Tibial nerve (tissue), 4 donors: ENCODE results near the gene CDH6.

Experiments
- CTCF ChIP-seq, 5 experiments: fragments of 200-600 bp in 3 of 5; fragments of 450-650 bp in 2 of 5; sonication (generic) in 3 of 5; IDR thresholded peaks; one replicate each; pipeline ENCODE4 v1.5.1; 2016 to 2019; ENCODE audit warnings: antibody characterized with exemption in 5 of 5, mild to moderate bottlenecking in 3 of 5, moderate library complexity in 2 of 5
- EP300 ChIP-seq, 2 donors: sonication (generic); formaldehyde crosslinking; IDR thresholded peaks; one replicate each; pipeline ENCODE4 v1.6.1; 2017; ENCODE audit warnings: antibody characterized with exemption in 2 of 2, mild to moderate bottlenecking in 1 of 2
- POLR2A ChIP-seq, 2 donors: fragments of 450-650 bp; IDR thresholded peaks; one replicate each; pipeline ENCODE4 v1.6.1; 2017; ENCODE audit warnings: antibody characterized with exemption in 2 of 2, mild to moderate bottlenecking in 2 of 2, moderate library complexity in 2 of 2

GRCh38 chr5:31161781-31162181 lies 31.7 kb upstream of the CDH6 start:
- TF ChIP-seq EP300 (IDR thresholded peaks at IDR 0.05) (no peak), CTCF (IDR thresholded peaks at IDR 0.05) (no peak), POLR2A (IDR thresholded peaks at IDR 0.05) (no peak)
